ENCODE data around the gene CALML4.
"Not testable (repeated sequence)": the region's sequence is repeated elsewhere in the genome, so short reads cannot be mapped to it uniquely, and the experiment has no call there.

The CALML4 gene

GRCh38 chr15:68188647-68189046 lies 16.5 kb downstream of the CALML4 start:
- DNase-seq: no peak

DNA sequence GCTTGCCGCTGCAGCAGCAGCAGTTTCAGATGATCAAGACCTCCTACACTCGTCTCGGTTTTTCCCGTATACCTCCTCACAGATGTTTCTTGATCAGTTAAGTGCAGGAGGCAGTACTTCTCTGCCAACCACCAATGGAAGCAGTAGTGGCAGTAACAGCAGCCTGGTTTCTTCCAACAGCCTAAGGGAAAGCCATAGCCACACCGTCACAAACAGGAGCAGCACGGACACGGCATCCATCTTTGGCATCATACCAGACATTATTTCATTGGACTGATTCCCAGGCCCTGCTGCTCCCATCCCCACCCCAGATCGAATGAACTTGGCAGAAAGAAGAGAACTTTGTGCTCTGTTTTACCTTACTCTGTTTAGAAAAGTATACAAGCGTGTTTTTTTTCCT lies 17.6 kb downstream of the CALML4 start:
- no peak for DNase-seq

GRCh38 chr15:68186671-68187397 lies 18.3 kb downstream of the CALML4 start:
- DNase-seq: no peak

DNA sequence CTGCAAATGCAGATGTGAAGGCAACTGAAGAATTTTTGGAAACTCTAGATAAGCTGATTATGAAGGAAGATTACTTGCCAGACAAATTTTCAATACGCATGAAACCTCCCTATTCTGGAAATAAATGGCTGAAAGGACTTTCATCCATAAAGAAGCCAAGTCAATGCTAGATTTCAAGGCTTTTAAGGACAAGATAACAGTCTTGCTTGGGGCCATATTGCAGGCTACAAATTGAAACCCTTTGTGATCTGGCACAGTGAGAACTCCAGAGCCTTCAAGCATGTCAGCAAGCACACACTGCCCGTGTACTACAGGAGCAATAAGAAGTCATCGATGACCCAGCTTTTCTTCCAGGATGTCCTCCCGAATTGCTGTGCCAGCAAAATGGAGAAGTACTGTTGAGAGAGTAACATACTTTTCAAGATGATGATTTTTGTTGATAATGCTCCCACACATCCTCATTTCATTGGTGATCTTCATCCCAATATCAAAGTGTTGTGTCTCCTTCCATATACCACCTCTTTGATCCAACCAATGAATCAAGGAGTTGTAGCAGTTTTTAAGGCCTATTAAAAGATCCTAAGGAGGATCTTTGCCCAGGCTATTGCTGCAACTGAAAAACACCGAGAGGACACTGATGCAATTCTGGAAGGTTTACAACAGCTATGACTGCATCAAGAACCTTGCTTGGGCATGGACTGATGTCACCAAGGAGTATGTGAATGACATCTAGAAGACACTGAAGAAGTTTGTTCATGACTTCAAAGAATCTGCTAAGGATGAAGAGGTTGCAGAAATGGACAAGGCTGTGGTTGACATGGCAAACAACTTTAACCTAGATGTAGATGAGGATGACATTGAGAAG lies 20.3 kb downstream of the CALML4 start:
- DNase-seq: no peak

- DNase-seq: no peak
These were observed 21.4 kb downstream of the CALML4 start for GRCh38 chr15:68183616-68184315.

GRCh38 chr15:68177742-68178141 lies 27.4 kb downstream of the CALML4 start:
- DNase-seq: no peak

- DNase-seq: no peak
These were observed 28.5 kb downstream of the CALML4 start for GRCh38 chr15:68176601-68177000.

- DNase-seq: no peak
These were observed 29.6 kb downstream of the CALML4 start for GRCh38 chr15:68175526-68175925.

- DNase-seq: no peak
These were observed 32.0 kb downstream of the CALML4 start for GRCh38 chr15:68173119-68173518.

DNA sequence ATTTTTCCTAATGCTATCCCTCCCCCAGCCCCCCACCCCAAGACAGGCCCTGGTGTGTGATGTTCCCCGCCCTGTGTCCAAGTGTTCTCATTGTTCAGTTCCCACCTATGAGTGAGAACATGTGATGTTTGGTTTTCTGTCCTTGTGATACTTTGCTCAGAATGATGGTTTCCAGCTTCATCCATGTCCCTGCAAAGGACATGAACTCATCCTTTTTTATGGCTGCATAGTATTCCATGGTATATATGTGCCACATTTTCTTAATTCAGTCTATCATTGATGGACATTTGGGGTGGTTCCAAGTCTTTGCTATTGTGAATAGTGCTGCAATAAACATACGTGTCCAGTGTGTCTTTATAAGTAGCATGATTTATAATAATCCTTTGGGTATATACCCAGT lies 33.1 kb downstream of the CALML4 start:
- DNase-seq: not testable (repeated sequence)

DNA sequence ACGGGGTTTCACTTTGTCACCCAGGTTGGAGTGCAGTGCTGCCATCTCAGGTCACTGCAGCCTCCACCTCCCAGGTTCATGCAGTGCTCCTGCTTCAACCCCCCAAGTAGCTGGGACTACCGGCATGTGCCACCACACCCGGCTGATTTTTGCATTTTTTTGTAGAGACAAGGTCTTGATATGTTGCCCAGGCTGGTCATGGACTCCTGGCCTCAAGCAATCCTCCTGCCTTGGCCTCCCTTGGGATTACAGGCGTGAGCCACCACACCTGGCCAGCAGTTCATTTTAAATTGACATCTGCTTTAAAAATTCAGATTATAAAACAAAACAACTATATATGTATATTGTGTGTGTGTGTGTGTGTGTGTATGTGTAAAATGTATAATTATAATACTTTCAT lies 38.3 kb downstream of the CALML4 start:
- no peak for DNase-seq

GRCh38 chr15:68163191-68163590 lies 41.9 kb downstream of the CALML4 start:
- DNase-seq: no peak

- no peak for DNase-seq
These were observed 47.0 kb downstream of the CALML4 start for GRCh38 chr15:68158046-68158628.

- DNase-seq: no peak
These were observed 48.1 kb downstream of the CALML4 start for GRCh38 chr15:68157074-68157473.

GRCh38 chr15:68154923-68155559 lies 50.1 kb downstream of the CALML4 start:
- DNase-seq: no peak

DNA sequence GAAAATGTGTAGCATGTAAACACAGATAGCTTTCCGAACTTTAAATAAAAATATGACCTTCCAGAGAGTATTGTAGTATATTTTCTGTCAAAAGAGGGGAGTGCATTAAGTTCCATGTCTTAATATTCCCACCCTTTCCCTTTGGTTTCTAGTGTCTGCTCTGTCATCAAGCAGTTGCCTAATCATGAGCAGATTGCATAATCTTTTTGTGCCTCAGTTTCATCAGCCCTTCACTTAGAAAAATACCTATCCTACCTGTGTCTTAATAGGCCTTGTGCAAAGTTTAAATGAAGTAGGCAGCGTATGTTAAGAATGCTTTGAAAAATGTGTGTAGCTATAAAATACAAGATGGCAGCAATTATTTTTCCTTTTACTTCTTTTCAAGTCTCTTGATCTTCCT lies 52.8 kb downstream of the CALML4 start:
- no peak for DNase-seq

- no peak for DNase-seq
These were observed 53.9 kb downstream of the CALML4 start for GRCh38 chr15:68151277-68151676.

DNA sequence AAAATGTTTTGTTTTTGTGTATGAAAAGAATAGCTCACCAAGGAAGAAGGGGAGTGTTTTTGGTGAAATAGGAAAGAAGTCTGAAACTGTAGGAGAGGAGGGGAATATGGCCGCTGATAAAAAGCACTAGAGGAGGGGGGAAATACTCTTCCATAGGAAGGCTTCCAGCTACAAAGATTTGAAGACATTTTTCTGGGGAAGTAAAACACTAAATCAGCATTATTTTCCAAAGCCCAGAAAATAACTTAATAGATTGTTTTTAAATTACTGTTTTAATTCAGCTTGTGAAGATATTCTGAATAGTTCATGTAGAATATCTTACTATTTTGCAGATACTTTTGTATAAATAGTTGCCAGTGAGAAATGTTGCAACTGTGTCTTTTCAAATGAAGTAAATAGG lies 54.9 kb downstream of the CALML4 start:
- no peak for DNase-seq

GRCh38 chr15:68149059-68149458 lies 56.1 kb downstream of the CALML4 start:
- DNase-seq: no peak

DNA sequence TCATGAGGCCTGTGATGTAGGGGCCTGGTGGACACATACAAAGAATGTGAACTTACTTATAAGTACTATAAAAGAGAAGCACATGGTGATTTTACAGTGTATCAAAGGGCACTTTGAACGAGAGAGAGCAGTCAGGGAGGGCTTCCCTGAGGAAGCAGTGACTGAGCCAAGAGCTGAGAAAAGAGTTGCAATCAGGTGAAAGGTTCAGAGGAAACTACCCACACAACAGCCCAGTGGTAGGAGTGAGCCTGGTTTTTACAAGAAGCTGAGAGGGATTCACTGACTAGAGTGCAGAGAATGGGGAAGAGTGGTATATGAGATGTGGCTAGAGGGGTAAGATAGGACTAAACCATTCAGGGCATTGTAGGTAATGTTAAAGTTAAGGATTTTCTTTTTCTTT lies 57.1 kb downstream of the CALML4 start:
- DNase-seq: no peak

DNA sequence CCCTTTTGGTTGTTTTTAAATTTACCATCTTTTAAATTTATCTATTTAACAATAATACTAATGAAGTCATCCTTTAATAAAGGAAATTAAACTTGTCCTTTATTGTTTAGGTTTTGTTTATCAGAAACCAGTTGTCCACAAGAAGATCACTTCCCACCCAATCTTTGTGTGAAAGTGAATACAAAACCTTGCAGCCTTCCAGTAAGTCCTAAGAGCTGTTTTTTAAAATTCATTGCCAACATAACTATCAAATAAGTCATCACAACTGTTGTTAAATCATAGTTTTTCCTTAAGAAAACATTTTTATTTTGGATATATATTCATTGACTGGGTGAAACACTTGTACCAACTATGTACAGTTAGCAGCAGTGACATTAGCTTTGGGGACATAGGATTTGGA lies 59.4 kb downstream of the CALML4 start:
- no peak for DNase-seq

- no peak for DNase-seq
These were observed 61.3 kb downstream of the CALML4 start for GRCh38 chr15:68143785-68144184.

DNA sequence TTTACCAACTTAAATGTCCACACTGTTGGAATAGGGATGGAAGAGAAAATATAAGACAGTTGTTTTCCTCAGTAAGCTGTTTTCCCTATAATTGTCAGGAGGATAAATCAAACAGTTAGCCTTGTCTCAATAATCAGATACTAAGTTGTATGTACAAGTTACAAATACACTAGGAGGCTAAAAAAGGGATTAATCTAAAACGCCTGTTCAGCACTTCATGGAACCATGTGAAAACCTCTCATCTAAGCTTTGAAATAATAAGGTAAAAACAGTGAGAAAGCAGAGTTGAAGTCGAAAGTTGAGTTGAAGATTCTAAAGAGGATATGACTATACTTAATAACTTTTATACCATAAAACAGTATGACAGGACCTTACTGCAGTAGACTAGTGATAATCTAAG lies 62.0 kb downstream of the CALML4 start:
- DNase-seq: no peak

Measured in stimulated activated CD4-positive, alpha-beta T cell treated with anti-CD3 and anti-CD28 coated beads, Interleukin-2, amount 100 ng/mL, for 48 hours (primary cell).